GM13976 (cell line): ENCODE results near the gene C2CD5.

Experiments used
- DNase-seq: peaks from one replicate; pipeline ENCODE4 v3.0.0; 2012; ENCODE audit warnings: low spot score
- CTCF ChIP-seq: IDR thresholded peaks from 2 replicates; pipeline ENCODE4 v1.5.1; 2012; ENCODE audit warnings: borderline replicate concordance, mild to moderate bottlenecking; ENCODE audit not compliant: insufficient read depth; ENCODE audit errors: extremely low read depth, missing control alignments, control extremely low read depth
- in situ Hi-C: fragments of 300-500 bp; cut with MboI; formaldehyde crosslinking; loops from one replicate; pipeline ENCODE4 v1.12.0; 2022; ENCODE audit warnings: low sequenced_read_pairs, mixed read lengths, inconsistent platforms; ENCODE audit not compliant: unreplicated experiment

C2CD5 gene

GRCh38 chr12:22536346-22536945, 7.9 kb downstream of the C2CD5 start:
- DNase-seq = no peak
- in situ Hi-C loops = no loop called here
- no peak for TF ChIP-seq CTCF

GRCh38 chr12:22535478-22535877, 8.9 kb downstream of the C2CD5 start:
- DNase-seq = no peak
- in situ Hi-C loops = no loop called here
- TF ChIP-seq CTCF = no peak

GRCh38 chr12:22535038-22535437, 9.3 kb downstream of the C2CD5 start:
- no peak for DNase-seq
- in situ Hi-C loops = no loop called here

GRCh38 chr12:22533155-22533554, 11.2 kb downstream of the C2CD5 start:
- no peak for DNase-seq
- in situ Hi-C loops = no loop called here
- TF ChIP-seq CTCF = no peak

More at GRCh38 chr12:22535038-22535437, 9.3 kb downstream of the C2CD5 start:
- TF ChIP-seq CTCF = no peak

- in situ Hi-C loops = no loop called here
- DNase-seq = no peak
- TF ChIP-seq CTCF = no peak
Measured at GRCh38 chr12:22532317-22532716, 12.0 kb downstream of the C2CD5 start.

GRCh38 chr12:22531205-22531604, 13.1 kb downstream of the C2CD5 start:
- no peak for TF ChIP-seq CTCF
- no peak for DNase-seq
- in situ Hi-C loops = no loop called here
